Measurements from ENCODE around the gene FYB1.

Gene FYB1

GRCh38 chr5:39080168-39080567 is 139.2 kb downstream of the FYB1 start:
- no peak for DNase-seq (ENCODE audit: low read depth)

- DNase-seq (ENCODE audit: low read depth): no peak
Observed at GRCh38 chr5:39079147-39079546, 140.2 kb downstream of the FYB1 start.

GRCh38 chr5:39076757-39077728 is 142.3 kb downstream of the FYB1 start:
- DNase-seq (ENCODE audit: low read depth): no peak

- no peak for DNase-seq (ENCODE audit: low read depth)
Observed at GRCh38 chr5:39076101-39076756, 143.1 kb downstream of the FYB1 start.

- DNase-seq (ENCODE audit: low read depth): peak; percentile 88
Observed at GRCh38 chr5:39074017-39074814, 145.1 kb downstream of the FYB1 start, which contains the start of gene RICTOR. Gene RICTOR (minus strand): TSS chr5:39074399. CDS start chr5:39074377, 22 bp downstream.

GRCh38 chr5:39073767-39074016 is 145.7 kb downstream of the FYB1 start:
- no peak for DNase-seq (ENCODE audit: low read depth)

GRCh38 chr5:39072925-39073766 is 146.2 kb downstream of the FYB1 start:
- peak; percentile 41 for DNase-seq (ENCODE audit: low read depth)

- no peak for DNase-seq (ENCODE audit: low read depth)
Observed at GRCh38 chr5:39068099-39068498, 151.3 kb downstream of the FYB1 start.

GRCh38 chr5:39064450-39064849 is 154.9 kb downstream of the FYB1 start:
- no peak for DNase-seq (ENCODE audit: low read depth)

GRCh38 chr5:39063037-39063436 is 156.3 kb downstream of the FYB1 start:
- DNase-seq (ENCODE audit: low read depth): no peak

- DNase-seq (ENCODE audit: low read depth): no peak
Observed at GRCh38 chr5:39062530-39062929, 156.8 kb downstream of the FYB1 start.

GRCh38 chr5:39062104-39062503 is 157.3 kb downstream of the FYB1 start:
- no peak for DNase-seq (ENCODE audit: low read depth)

GRCh38 chr5:39059064-39059463 is 160.3 kb downstream of the FYB1 start:
- no peak for DNase-seq (ENCODE audit: low read depth)

GRCh38 chr5:39058178-39058921 is 161.0 kb downstream of the FYB1 start:
- DNase-seq (ENCODE audit: low read depth): no peak

- DNase-seq (ENCODE audit: low read depth): no peak
Observed at GRCh38 chr5:39057734-39058133, 161.6 kb downstream of the FYB1 start.

- DNase-seq (ENCODE audit: low read depth): no peak
Observed at GRCh38 chr5:39055768-39056398, 163.5 kb downstream of the FYB1 start.
